ENCODE data around the gene MORN2.

MORN2 gene

DNA sequence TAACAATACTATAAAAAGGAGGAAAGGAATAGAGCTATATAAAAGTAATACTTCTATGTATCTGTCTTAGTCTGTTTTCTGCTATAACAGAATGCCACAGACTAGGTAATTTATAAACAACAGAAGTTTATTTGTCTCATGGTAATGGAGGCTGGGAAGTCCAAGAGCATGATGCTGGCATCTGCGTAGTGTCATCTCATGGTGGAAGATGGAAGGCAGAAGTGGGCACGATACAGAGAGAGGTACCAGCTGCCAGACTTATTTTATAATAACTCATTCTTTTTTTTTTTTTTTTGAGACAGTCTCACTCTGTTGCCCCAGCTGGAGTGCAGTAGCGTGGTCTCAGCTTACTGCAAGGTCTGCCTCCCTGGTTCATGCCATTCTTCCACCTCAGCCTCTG, 4.3 kb upstream of the MORN2 start:
- TF ChIP-seq CTCF (IDR thresholded peaks at IDR 0.05; ENCODE audit: low read depth, low read length) = no peak
- no peak for DNase-seq (ENCODE audit: extremely low read depth, low read depth)

- no peak for TF ChIP-seq CTCF (IDR thresholded peaks at IDR 0.05; ENCODE audit: low read depth, low read length)
Measured at GRCh38 chr2:38873763-38874162, 2.0 kb upstream of the MORN2 start.

DNA sequence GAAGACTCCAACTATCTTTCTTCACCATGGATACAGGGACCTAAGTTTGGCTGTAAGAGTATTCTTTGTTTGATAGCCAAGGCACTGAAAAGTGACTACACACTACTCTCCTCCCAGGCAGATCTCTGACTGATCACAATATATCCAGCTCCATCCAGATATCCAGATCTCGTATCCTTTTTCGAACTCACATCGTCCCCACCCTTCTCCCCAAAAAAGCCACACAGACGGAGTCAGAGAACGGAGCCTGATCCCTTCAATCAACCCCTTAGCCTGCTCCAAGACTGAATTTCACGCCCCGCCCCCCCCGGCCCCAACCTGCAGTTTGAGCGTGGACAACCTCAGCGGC, 575 bp upstream of the MORN2 start:
- TF ChIP-seq CTCF (IDR thresholded peaks at IDR 0.05; ENCODE audit: low read depth, low read length) = no peak
- DNase-seq (ENCODE audit: extremely low read depth, low read depth) = no peak

More at GRCh38 chr2:38873763-38874162, 2.0 kb upstream of the MORN2 start:
- DNase-seq (ENCODE audit: extremely low read depth, low read depth) = no peak

DNA sequence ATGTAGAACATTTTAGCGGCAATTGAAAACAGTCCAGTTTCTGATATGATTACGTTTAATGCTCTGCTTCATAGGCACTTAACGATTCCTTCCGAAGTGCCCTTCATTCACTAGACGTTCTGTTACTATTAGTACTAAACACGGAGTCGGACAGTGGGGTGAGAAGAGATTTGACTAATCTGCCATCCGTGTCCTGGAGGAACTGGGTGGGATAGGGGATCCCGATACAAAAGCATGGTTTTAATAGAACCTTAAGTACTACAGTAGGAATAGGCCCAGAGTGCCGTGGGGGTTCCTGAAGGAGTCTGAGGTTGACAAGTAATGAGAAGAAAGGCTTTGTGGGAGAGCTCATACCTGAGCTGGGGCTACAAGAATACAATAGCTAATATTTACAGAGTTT, 631 bp downstream of the MORN2 start:
- no peak for DNase-seq (ENCODE audit: extremely low read depth, low read depth)
- TF ChIP-seq CTCF (IDR thresholded peaks at IDR 0.05; ENCODE audit: low read depth, low read length) = no peak

DNA sequence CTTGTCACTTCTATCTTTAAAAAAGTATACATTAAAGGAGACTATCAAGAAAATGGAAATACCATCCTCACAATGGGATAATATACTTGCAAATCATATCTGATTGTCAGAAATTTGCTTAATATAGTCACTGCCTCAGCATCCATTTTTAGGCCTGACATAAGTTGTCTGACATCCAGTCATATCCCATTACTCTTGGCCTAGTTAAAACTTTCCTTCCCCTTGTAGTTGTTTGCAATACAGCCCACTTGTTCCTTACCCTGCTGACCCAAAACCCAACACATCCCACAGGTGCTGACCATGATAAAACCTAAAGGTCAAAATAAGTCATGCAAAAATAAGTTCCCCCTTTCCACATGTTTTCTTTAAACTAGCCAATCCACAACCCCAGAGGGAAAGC, 10.3 kb downstream of the MORN2 start:
- DNase-seq (ENCODE audit: extremely low read depth, low read depth) = no peak
- TF ChIP-seq CTCF (IDR thresholded peaks at IDR 0.05; ENCODE audit: low read depth, low read length) = no peak

DNA sequence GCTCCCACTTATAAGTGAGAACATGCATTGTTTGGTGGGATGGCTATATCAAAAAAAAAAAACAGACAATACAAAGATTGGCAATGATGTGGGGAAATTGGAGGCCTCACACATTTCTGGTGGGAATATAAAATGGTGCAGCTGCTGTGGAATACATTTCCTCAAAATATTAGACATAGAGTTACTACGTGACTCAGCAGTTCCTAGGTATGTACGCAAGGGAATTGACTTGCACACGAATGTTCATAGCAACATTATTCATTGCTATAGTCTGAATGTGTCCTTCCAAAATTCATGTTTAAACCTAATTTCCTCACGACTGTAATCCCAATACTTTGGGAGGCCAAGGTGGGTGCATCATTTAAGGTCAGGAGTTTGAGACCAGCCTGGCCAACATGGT, 11.6 kb downstream of the MORN2 start:
- no peak for TF ChIP-seq CTCF (IDR thresholded peaks at IDR 0.05; ENCODE audit: low read depth, low read length)
- no peak for DNase-seq (ENCODE audit: extremely low read depth, low read depth)

- no peak for TF ChIP-seq CTCF (IDR thresholded peaks at IDR 0.05; ENCODE audit: low read depth, low read length)
Measured at GRCh38 chr2:38887902-38888554, 12.3 kb downstream of the MORN2 start.

More at GRCh38 chr2:38887902-38888554, 12.3 kb downstream of the MORN2 start:
- DNase-seq (ENCODE audit: extremely low read depth, low read depth) = no peak

All from AG09319 (cell line).